HL-60 (cell line): ENCODE results near the gene FUT2.

Experiments
- GABPA ChIP-seq: IDR thresholded peaks from 2 replicates; pipeline ENCODE4 v1.6.1; 2012; ENCODE audit warnings: low read depth
- POLR2AphosphoS5 ChIP-seq: IDR thresholded peaks from 2 replicates; pipeline ENCODE4 v1.6.1; 2012; ENCODE audit warnings: low read depth
- SPI1 ChIP-seq: IDR thresholded peaks from 2 replicates; pipeline ENCODE4 v1.6.1; 2012; ENCODE audit warnings: low read depth, mild to moderate bottlenecking, borderline replicate concordance
- TF ChIP-seq, protein P1 (sequence below): IDR thresholded peaks from one replicate; pipeline ENCODE4 v1.5.1; 2011; ENCODE audit warnings: low read length, control low read depth, inconsistent platforms; ENCODE audit not compliant: insufficient read depth
- TF ChIP-seq, protein P2 (sequence below): IDR thresholded peaks from 2 replicates; pipeline ENCODE4 v1.6.1; 2012; ENCODE audit warnings: low read depth; ENCODE audit not compliant: insufficient replicate concordance

- TF ChIP-seq, protein P1, sequence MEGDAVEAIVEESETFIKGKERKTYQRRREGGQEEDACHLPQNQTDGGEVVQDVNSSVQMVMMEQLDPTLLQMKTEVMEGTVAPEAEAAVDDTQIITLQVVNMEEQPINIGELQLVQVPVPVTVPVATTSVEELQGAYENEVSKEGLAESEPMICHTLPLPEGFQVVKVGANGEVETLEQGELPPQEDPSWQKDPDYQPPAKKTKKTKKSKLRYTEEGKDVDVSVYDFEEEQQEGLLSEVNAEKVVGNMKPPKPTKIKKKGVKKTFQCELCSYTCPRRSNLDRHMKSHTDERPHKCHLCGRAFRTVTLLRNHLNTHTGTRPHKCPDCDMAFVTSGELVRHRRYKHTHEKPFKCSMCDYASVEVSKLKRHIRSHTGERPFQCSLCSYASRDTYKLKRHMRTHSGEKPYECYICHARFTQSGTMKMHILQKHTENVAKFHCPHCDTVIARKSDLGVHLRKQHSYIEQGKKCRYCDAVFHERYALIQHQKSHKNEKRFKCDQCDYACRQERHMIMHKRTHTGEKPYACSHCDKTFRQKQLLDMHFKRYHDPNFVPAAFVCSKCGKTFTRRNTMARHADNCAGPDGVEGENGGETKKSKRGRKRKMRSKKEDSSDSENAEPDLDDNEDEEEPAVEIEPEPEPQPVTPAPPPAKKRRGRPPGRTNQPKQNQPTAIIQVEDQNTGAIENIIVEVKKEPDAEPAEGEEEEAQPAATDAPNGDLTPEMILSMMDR = no peak
- TF ChIP-seq POLR2AphosphoS5 (no peak), GABPA (no peak), SPI1 (no peak)
- TF ChIP-seq, protein P2, sequence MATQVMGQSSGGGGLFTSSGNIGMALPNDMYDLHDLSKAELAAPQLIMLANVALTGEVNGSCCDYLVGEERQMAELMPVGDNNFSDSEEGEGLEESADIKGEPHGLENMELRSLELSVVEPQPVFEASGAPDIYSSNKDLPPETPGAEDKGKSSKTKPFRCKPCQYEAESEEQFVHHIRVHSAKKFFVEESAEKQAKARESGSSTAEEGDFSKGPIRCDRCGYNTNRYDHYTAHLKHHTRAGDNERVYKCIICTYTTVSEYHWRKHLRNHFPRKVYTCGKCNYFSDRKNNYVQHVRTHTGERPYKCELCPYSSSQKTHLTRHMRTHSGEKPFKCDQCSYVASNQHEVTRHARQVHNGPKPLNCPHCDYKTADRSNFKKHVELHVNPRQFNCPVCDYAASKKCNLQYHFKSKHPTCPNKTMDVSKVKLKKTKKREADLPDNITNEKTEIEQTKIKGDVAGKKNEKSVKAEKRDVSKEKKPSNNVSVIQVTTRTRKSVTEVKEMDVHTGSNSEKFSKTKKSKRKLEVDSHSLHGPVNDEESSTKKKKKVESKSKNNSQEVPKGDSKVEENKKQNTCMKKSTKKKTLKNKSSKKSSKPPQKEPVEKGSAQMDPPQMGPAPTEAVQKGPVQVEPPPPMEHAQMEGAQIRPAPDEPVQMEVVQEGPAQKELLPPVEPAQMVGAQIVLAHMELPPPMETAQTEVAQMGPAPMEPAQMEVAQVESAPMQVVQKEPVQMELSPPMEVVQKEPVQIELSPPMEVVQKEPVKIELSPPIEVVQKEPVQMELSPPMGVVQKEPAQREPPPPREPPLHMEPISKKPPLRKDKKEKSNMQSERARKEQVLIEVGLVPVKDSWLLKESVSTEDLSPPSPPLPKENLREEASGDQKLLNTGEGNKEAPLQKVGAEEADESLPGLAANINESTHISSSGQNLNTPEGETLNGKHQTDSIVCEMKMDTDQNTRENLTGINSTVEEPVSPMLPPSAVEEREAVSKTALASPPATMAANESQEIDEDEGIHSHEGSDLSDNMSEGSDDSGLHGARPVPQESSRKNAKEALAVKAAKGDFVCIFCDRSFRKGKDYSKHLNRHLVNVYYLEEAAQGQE = no peak
These were observed 38.9 kb downstream of the FUT2 start for GRCh38 chr19:48734625-48735024.
